ENCODE data around the gene CGA. TPM values are rescaled to one million over a fixed set of nuclear protein-coding genes. Genes with fewer than 3 reads are reported as not detected.

Gene CGA
- total RNA-seq, 1 donor = not detected

Other genes with a start within 250 kb of the CGA start
- not detected for gene HTR1E, start 157.6 kb downstream of the CGA start, total RNA-seq
- 28.0 TPM for gene ZNF292, start 60.5 kb upstream of the CGA start, total RNA-seq
- 3.5 TPM for gene SMIM8, start 227.5 kb upstream of the CGA start, total RNA-seq
- not detected for gene GJB7, start 234.2 kb upstream of the CGA start, total RNA-seq
- 0.81 TPM for gene C6orf163, start 249.7 kb upstream of the CGA start, total RNA-seq

Data from hematopoietic multipotent progenitor cell (in vitro differentiated cells).